Measurements from ENCODE around the gene GOLGB1. TPM values are rescaled to one million over a fixed set of nuclear protein-coding genes. Genes with fewer than 3 reads are reported as not detected.
"Not testable (repeated sequence)": the region's sequence is repeated elsewhere in the genome, so short reads cannot be mapped to it uniquely, and the experiment has no call there.

The GOLGB1 gene
- total RNA-seq = 10 to 100 TPM; 19.0 to 19.5 TPM

GRCh38 chr3:121749276-121750086 lies at the start of gene GOLGB1:
Gene GOLGB1 (minus strand): TSS chr3:121749741. CDS start chr3:121730971, 18,770 bp downstream.
- Mint-ChIP-seq H3K27me3 (no peaks in the 10 kb centered on the region), H3K27ac (peak within 1 kb of the TSS; percentile 60), H3K4me1 (peaks cover 10% of the 10 kb centered on the region), H3K9me3 (ENCODE audit: low read depth) (no peaks in the 10 kb centered on the region), H3K36me3 (ENCODE audit: low read depth) (no peaks in the 10 kb centered on the region), H3K4me3 (no peak within 1 kb of the TSS)
- DNase-seq (peak; percentile 96), ATAC-seq (peak; percentile 98)
- intact Hi-C loops (cut with DNase I, micrococcal nuclease) = loop anchor here (1.0 to 10.0 kb wide), 6 partner anchors 14 to 1655 kb away; partner anchors contain the start of genes EAF2 (in 2 of the 2), HCLS1 (in 2 of the 2), IQCB1 (in 2 of the 2) and GSK3B (in 1 of the 2)
- ChIA-PET CTCF (interaction anchor here (1.0 kb wide), 1 partner anchor 203 kb away, joined by 4 read pairs; no protein-coding TSS in a partner anchor), POLR2A (interaction anchor here (0.5 kb wide), 1 partner anchor 110 kb away, joined by 3 read pairs; no protein-coding TSS in a partner anchor)

- Mint-ChIP-seq H3K4me1 (peaks cover 4% of the 10 kb centered on the region), H3K36me3 (ENCODE audit: low read depth) (peaks cover 31% of the 10 kb centered on the region), H3K27ac (no peak overlapping the region), H3K9me3 (ENCODE audit: low read depth) (no peaks in the 10 kb centered on the region), H3K4me3 (no peak overlapping the region), H3K27me3 (no peaks in the 10 kb centered on the region)
- POLR2A ChIA-PET = no interaction called here
- no peak for ATAC-seq
- no peak for DNase-seq
- intact Hi-C loops (cut with DNase I, micrococcal nuclease) = loop anchor here in 1 of 2 experiments (5.0 kb wide), 1 partner anchor 260 kb away; the partner anchor contains the start of gene CD86
- CTCF ChIA-PET = interaction anchor here (0.6 kb wide), 1 partner anchor 1439 kb away, joined by 3 read pairs; no protein-coding TSS in a partner anchor
These were observed 47.4 kb upstream of the GOLGB1 start for GRCh38 chr3:121796970-121797369.

GRCh38 chr3:121794264-121794983 lies 44.9 kb upstream of the GOLGB1 start:
- CTCF ChIA-PET = interaction anchor here (0.6 to 1.0 kb wide), 2 partner anchors 11 to 42 kb away, joined by 3 read pairs; no protein-coding TSS in a partner anchor
- POLR2A ChIA-PET = no interaction called here

GRCh38 chr3:121793078-121793477 lies 43.5 kb upstream of the GOLGB1 start:
- ATAC-seq (no peak), DNase-seq (no peak)
- ChIA-PET CTCF (no interaction called here), POLR2A (interaction anchor here (0.6 kb wide), 1 partner anchor 910 kb away, joined by 3 read pairs; no protein-coding TSS in a partner anchor)
- H3K4me1 Mint-ChIP-seq = no peaks in the 10 kb centered on the region
- H3K27me3 Mint-ChIP-seq = no peaks in the 10 kb centered on the region
- H3K9me3 Mint-ChIP-seq (ENCODE audit: low read depth) = no peaks in the 10 kb centered on the region
- no peak overlapping the region for H3K4me3 Mint-ChIP-seq
- intact Hi-C loops (cut with DNase I, micrococcal nuclease) = no loop called here
- H3K36me3 Mint-ChIP-seq (ENCODE audit: low read depth) = peaks cover 48% of the 10 kb centered on the region
- H3K27ac Mint-ChIP-seq = no peak overlapping the region

More at GRCh38 chr3:121794264-121794983, 44.9 kb upstream of the GOLGB1 start:
- intact Hi-C loops (cut with DNase I, micrococcal nuclease) = no loop called here
- Mint-ChIP-seq H3K27ac (no peak overlapping the region), H3K36me3 (ENCODE audit: low read depth) (peaks cover 36% of the 10 kb centered on the region), H3K9me3 (ENCODE audit: low read depth) (no peaks in the 10 kb centered on the region), H3K4me3 (no peak overlapping the region), H3K27me3 (no peaks in the 10 kb centered on the region), H3K4me1 (no peaks in the 10 kb centered on the region)
- no peak for DNase-seq
- ATAC-seq = no peak

GRCh38 chr3:121786485-121786884 lies 36.9 kb upstream of the GOLGB1 start:
- CTCF ChIA-PET = interaction anchor here (0.7 kb wide), 1 partner anchor 241 kb away, joined by 3 read pairs; the partner anchor contains the start of gene POLQ
- no peak overlapping the region for H3K4me3 Mint-ChIP-seq
- H3K27ac Mint-ChIP-seq = no peak overlapping the region

GRCh38 chr3:121782784-121783183 lies 33.2 kb upstream of the GOLGB1 start:
- POLR2A ChIA-PET; H3K4me3 Mint-ChIP-seq; H3K9me3 Mint-ChIP-seq (ENCODE audit: low read depth); H3K27me3 Mint-ChIP-seq; ATAC-seq; H3K27ac Mint-ChIP-seq; intact Hi-C loops (cut with DNase I, micrococcal nuclease); H3K4me1 Mint-ChIP-seq; DNase-seq: not testable (repeated sequence)
- CTCF ChIA-PET = interaction anchor here (1.0 kb wide), 1 partner anchor 12 kb away, joined by 3 read pairs; no protein-coding TSS in a partner anchor
- H3K36me3 Mint-ChIP-seq (ENCODE audit: low read depth) = peaks cover 60% of the 10 kb centered on the region

More at GRCh38 chr3:121786485-121786884, 36.9 kb upstream of the GOLGB1 start:
- ATAC-seq (no peak), DNase-seq (no peak)
- H3K4me1 Mint-ChIP-seq = no peaks in the 10 kb centered on the region
- peaks cover 49% of the 10 kb centered on the region for H3K36me3 Mint-ChIP-seq (ENCODE audit: low read depth)
- intact Hi-C loops (cut with DNase I, micrococcal nuclease) = no loop called here
- POLR2A ChIA-PET = no interaction called here
- no peaks in the 10 kb centered on the region for H3K9me3 Mint-ChIP-seq (ENCODE audit: low read depth)
- H3K27me3 Mint-ChIP-seq = no peaks in the 10 kb centered on the region

GRCh38 chr3:121781611-121782010 lies 32.1 kb upstream of the GOLGB1 start:
- Mint-ChIP-seq H3K27me3 (no peaks in the 10 kb centered on the region), H3K36me3 (ENCODE audit: low read depth) (peaks cover 63% of the 10 kb centered on the region), H3K27ac (no peak overlapping the region), H3K4me3 (no peak overlapping the region), H3K9me3 (ENCODE audit: low read depth) (no peaks in the 10 kb centered on the region), H3K4me1 (no peaks in the 10 kb centered on the region)
- ATAC-seq = no peak
- ChIA-PET POLR2A (no interaction called here), CTCF (no interaction called here)
- intact Hi-C loops (cut with DNase I, micrococcal nuclease) = no loop called here
- DNase-seq = no peak

- POLR2A ChIA-PET; intact Hi-C loops (cut with DNase I, micrococcal nuclease); DNase-seq; H3K4me1 Mint-ChIP-seq; H3K4me3 Mint-ChIP-seq; H3K9me3 Mint-ChIP-seq (ENCODE audit: low read depth); ATAC-seq; H3K27ac Mint-ChIP-seq; H3K27me3 Mint-ChIP-seq: not testable (repeated sequence)
- peaks cover 79% of the 10 kb centered on the region for H3K36me3 Mint-ChIP-seq (ENCODE audit: low read depth)
- CTCF ChIA-PET = interaction anchor here (1.3 kb wide), 1 partner anchor 13 kb away, joined by 3 read pairs; no protein-coding TSS in a partner anchor
These were observed 25.6 kb upstream of the GOLGB1 start for GRCh38 chr3:121775095-121775494.

GRCh38 chr3:121769246-121769645 lies 19.7 kb upstream of the GOLGB1 start:
- no peaks in the 10 kb centered on the region for H3K9me3 Mint-ChIP-seq (ENCODE audit: low read depth)
- intact Hi-C loops (cut with DNase I, micrococcal nuclease) = no loop called here
- H3K4me3 Mint-ChIP-seq = no peak overlapping the region
- CTCF ChIA-PET = no interaction called here
- no peaks in the 10 kb centered on the region for H3K4me1 Mint-ChIP-seq
- H3K27ac Mint-ChIP-seq = no peak overlapping the region
- H3K36me3 Mint-ChIP-seq (ENCODE audit: low read depth) = peaks cover 38% of the 10 kb centered on the region
- no peak for DNase-seq
- no peaks in the 10 kb centered on the region for H3K27me3 Mint-ChIP-seq
- no peak for ATAC-seq
- POLR2A ChIA-PET = no interaction called here

- no peaks in the 10 kb centered on the region for H3K9me3 Mint-ChIP-seq (ENCODE audit: low read depth)
- no peak for DNase-seq
- no peaks in the 10 kb centered on the region for H3K4me1 Mint-ChIP-seq
- ATAC-seq = no peak
- no peaks in the 10 kb centered on the region for H3K27me3 Mint-ChIP-seq
- H3K27ac Mint-ChIP-seq = no peak overlapping the region
- ChIA-PET POLR2A (no interaction called here), CTCF (no interaction called here)
- H3K4me3 Mint-ChIP-seq = no peak overlapping the region
- peaks cover 31% of the 10 kb centered on the region for H3K36me3 Mint-ChIP-seq (ENCODE audit: low read depth)
- intact Hi-C loops (cut with DNase I, micrococcal nuclease) = no loop called here
These were observed 18.9 kb upstream of the GOLGB1 start for GRCh38 chr3:121768452-121768851.

GRCh38 chr3:121759541-121760202 lies 10.1 kb upstream of the GOLGB1 start:
- ATAC-seq (no peak), DNase-seq (no peak)
- CTCF ChIA-PET = interaction anchor here (0.6 to 1.0 kb wide), 2 partner anchors 24 to 51 kb away, joined by 3 read pairs; no protein-coding TSS in a partner anchor
- POLR2A ChIA-PET = no interaction called here
- H3K27ac Mint-ChIP-seq = no peak overlapping the region
- no peaks in the 10 kb centered on the region for H3K9me3 Mint-ChIP-seq (ENCODE audit: low read depth)
- H3K4me3 Mint-ChIP-seq = no peak overlapping the region
- intact Hi-C loops (cut with DNase I, micrococcal nuclease) = no loop called here
- H3K4me1 Mint-ChIP-seq = no peaks in the 10 kb centered on the region
- H3K27me3 Mint-ChIP-seq = no peaks in the 10 kb centered on the region
- H3K36me3 Mint-ChIP-seq (ENCODE audit: low read depth) = no peaks in the 10 kb centered on the region
